Stimulated activated CD8-positive, alpha-beta memory T cell treated with anti-CD3 and anti-CD28 coated beads, Interleukin-15, amount 100 ng/mL, for 1 hour (primary cell): ENCODE results near the gene ZBTB43.

Source experiments
- DNase-seq: peaks from one replicate; pipeline ENCODE4 v3.0.0-alpha.2; 2020; ENCODE audit warnings: low read depth

ZBTB43 gene

GRCh38 chr9:126830827-126831226 lies 26.0 kb downstream of the ZBTB43 start:
- DNase-seq: no peak

GRCh38 chr9:126832440-126832839 lies 27.6 kb downstream of the ZBTB43 start:
- DNase-seq: no peak

- DNase-seq: no peak
Observed at GRCh38 chr9:126833020-126833419, 28.2 kb downstream of the ZBTB43 start.

GRCh38 chr9:126833710-126834345 lies 29.0 kb downstream of the ZBTB43 start:
- DNase-seq: no peak

GRCh38 chr9:126834672-126835071 lies 29.8 kb downstream of the ZBTB43 start:
- no peak for DNase-seq

GRCh38 chr9:126836216-126836615 lies 31.4 kb downstream of the ZBTB43 start:
- DNase-seq: no peak

- DNase-seq: no peak
Observed at GRCh38 chr9:126838055-126838811, 33.4 kb downstream of the ZBTB43 start.

GRCh38 chr9:126838895-126839294 lies 34.1 kb downstream of the ZBTB43 start:
- DNase-seq: no peak

GRCh38 chr9:126839301-126839700 lies 34.5 kb downstream of the ZBTB43 start:
- no peak for DNase-seq

GRCh38 chr9:126842220-126842842 lies 37.5 kb downstream of the ZBTB43 start:
- DNase-seq: no peak

GRCh38 chr9:126842977-126843799 lies 38.3 kb downstream of the ZBTB43 start:
- no peak for DNase-seq

GRCh38 chr9:126844085-126844484 lies 39.2 kb downstream of the ZBTB43 start:
- no peak for DNase-seq

GRCh38 chr9:126847051-126847450 lies 42.2 kb downstream of the ZBTB43 start:
- DNase-seq: no peak

GRCh38 chr9:126849591-126850225 lies 44.9 kb downstream of the ZBTB43 start:
- no peak for DNase-seq

GRCh38 chr9:126851286-126851880 lies 46.5 kb downstream of the ZBTB43 start:
- DNase-seq: no peak

GRCh38 chr9:126852086-126852688 lies 47.3 kb downstream of the ZBTB43 start:
- DNase-seq: no peak

- DNase-seq: no peak
Observed at GRCh38 chr9:126853667-126854066, 48.8 kb downstream of the ZBTB43 start.

GRCh38 chr9:126854734-126855133 lies 49.9 kb downstream of the ZBTB43 start:
- no peak for DNase-seq

- no peak for DNase-seq
Observed at GRCh38 chr9:126856326-126856877, 51.6 kb downstream of the ZBTB43 start.

GRCh38 chr9:126857261-126857960 lies 52.6 kb downstream of the ZBTB43 start:
- DNase-seq: no peak
